Measurements from ENCODE around the gene UQCC2. TPM values are rescaled to one million over a fixed set of nuclear protein-coding genes. Genes with fewer than 3 reads are reported as not detected.

UQCC2 gene
- total RNA-seq, 1 donor from 2014 or later, result 54.9 TPM

GRCh38 chr6:33720998-33721397, 9.5 kb upstream of the UQCC2 start:
- no peak for TF ChIP-seq CTCF (IDR thresholded peaks at IDR 0.05; ENCODE audit: unreplicated experiment)
- H3K9me3 Mint-ChIP-seq (ENCODE audit: unreplicated experiment), result no peaks in the 10 kb centered on the region
- H3K27ac Mint-ChIP-seq (ENCODE audit: unreplicated experiment), result no peak overlapping the region

GRCh38 chr6:33719326-33719987, 8.0 kb upstream of the UQCC2 start:
- Mint-ChIP-seq H3K27me3 (ENCODE audit: unreplicated experiment) (peaks cover 4% of the 10 kb centered on the region), H3K9me3 (ENCODE audit: unreplicated experiment) (no peaks in the 10 kb centered on the region), H3K27ac (ENCODE audit: unreplicated experiment) (no peak overlapping the region), H3K4me1 (ENCODE audit: unreplicated experiment) (peaks cover 2% of the 10 kb centered on the region), H3K4me3 (ENCODE audit: unreplicated experiment) (no peak overlapping the region), H3K36me3 (ENCODE audit: low read depth, unreplicated experiment) (no peaks in the 10 kb centered on the region)
- no peak for DNase-seq (ENCODE audit: low spot score)
- TF ChIP-seq CTCF (IDR thresholded peaks at IDR 0.05; ENCODE audit: unreplicated experiment), result no peak

More at GRCh38 chr6:33720998-33721397, 9.5 kb upstream of the UQCC2 start:
- Mint-ChIP-seq H3K36me3 (ENCODE audit: low read depth, unreplicated experiment) (no peaks in the 10 kb centered on the region), H3K4me3 (ENCODE audit: unreplicated experiment) (no peak overlapping the region), H3K4me1 (ENCODE audit: unreplicated experiment) (no peaks in the 10 kb centered on the region), H3K27me3 (ENCODE audit: unreplicated experiment) (peaks cover 4% of the 10 kb centered on the region)
- no peak for DNase-seq (ENCODE audit: low spot score)

DNA sequence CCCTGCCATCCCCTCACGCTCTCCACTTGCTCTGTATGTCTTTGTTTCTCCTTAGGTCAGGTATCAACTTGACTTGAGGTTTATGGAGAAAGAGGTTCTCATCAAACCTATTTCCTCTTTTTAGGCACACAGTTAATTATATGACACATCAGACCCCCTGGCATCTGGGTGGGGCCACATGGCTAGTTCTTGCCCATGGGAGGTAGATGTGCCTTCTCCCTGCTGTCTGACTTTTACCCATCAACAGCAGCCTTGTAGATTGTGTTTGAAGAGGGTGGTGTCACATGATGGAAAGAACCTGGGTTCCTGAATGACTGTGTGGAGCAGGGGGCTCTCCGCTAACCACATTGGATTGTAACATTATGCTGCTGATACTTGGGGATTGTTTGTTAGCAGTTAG, 7.2 kb upstream of the UQCC2 start:
- Mint-ChIP-seq H3K27me3 (ENCODE audit: unreplicated experiment) (peaks cover 4% of the 10 kb centered on the region), H3K4me3 (ENCODE audit: unreplicated experiment) (no peak overlapping the region), H3K27ac (ENCODE audit: unreplicated experiment) (no peak overlapping the region), H3K36me3 (ENCODE audit: low read depth, unreplicated experiment) (no peaks in the 10 kb centered on the region), H3K9me3 (ENCODE audit: unreplicated experiment) (no peaks in the 10 kb centered on the region), H3K4me1 (ENCODE audit: unreplicated experiment) (peaks cover 2% of the 10 kb centered on the region)
- TF ChIP-seq CTCF (IDR thresholded peaks at IDR 0.05; ENCODE audit: unreplicated experiment), result no peak
- no peak for DNase-seq (ENCODE audit: low spot score)

- DNase-seq (ENCODE audit: low spot score), result no peak
- Mint-ChIP-seq H3K4me3 (ENCODE audit: unreplicated experiment) (no peak overlapping the region), H3K4me1 (ENCODE audit: unreplicated experiment) (peaks cover 2% of the 10 kb centered on the region), H3K27me3 (ENCODE audit: unreplicated experiment) (peaks cover 4% of the 10 kb centered on the region), H3K36me3 (ENCODE audit: low read depth, unreplicated experiment) (no peaks in the 10 kb centered on the region), H3K9me3 (ENCODE audit: unreplicated experiment) (no peaks in the 10 kb centered on the region), H3K27ac (ENCODE audit: unreplicated experiment) (no peak overlapping the region)
- no peak for TF ChIP-seq CTCF (IDR thresholded peaks at IDR 0.05; ENCODE audit: unreplicated experiment)
Observed at GRCh38 chr6:33717934-33718455, 6.5 kb upstream of the UQCC2 start.

DNA sequence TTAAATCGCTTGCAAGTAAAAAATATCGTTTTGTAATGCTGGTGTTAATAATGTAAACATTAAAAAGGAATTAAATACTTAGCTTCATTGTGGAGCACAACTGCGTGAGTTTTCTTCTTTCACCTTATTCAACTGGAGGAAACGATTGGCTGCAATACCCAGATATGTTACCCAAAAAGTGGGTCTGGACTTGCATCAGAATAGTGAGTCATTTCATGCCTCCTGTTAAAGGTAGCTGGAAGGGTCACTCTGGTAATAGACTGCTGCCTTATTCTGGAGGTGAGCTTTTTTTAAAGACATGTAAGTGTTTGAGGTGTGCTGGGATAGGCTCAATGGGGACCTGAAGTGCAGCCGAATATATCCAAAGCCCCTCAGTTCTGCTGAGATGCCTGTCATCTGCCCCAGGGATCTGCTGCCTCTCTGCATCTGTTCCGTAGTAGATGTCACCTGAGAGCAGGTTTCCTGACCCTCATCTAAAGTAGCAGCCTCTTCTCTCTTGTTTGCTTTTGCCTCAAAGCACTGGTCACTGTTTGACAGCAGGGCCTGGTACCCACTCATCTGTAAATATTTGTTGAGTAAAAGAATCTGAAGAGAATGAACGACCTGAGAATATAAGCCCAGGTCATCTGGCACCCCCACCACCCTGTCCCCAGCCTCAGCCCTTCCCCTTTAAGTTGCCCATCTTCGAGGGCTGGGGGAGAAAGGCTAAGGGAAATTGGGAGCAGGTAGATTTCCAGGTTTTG, 5.6 kb upstream of the UQCC2 start:
- no peak for TF ChIP-seq CTCF (IDR thresholded peaks at IDR 0.05; ENCODE audit: unreplicated experiment)
- no peak for DNase-seq (ENCODE audit: low spot score)
- Mint-ChIP-seq H3K27me3 (ENCODE audit: unreplicated experiment) (peaks cover 4% of the 10 kb centered on the region), H3K36me3 (ENCODE audit: low read depth, unreplicated experiment) (no peaks in the 10 kb centered on the region), H3K9me3 (ENCODE audit: unreplicated experiment) (no peaks in the 10 kb centered on the region), H3K4me3 (ENCODE audit: unreplicated experiment) (no peak overlapping the region), H3K4me1 (ENCODE audit: unreplicated experiment) (peaks cover 3% of the 10 kb centered on the region), H3K27ac (ENCODE audit: unreplicated experiment) (no peak overlapping the region)

Data from endothelial cell (in vitro differentiated cells).